Measurements from ENCODE around the gene FGFRL1.
A peak's percentile ranks its signal among the peaks of the same experiment; 100 is the strongest.

FGFRL1 gene

DNA sequence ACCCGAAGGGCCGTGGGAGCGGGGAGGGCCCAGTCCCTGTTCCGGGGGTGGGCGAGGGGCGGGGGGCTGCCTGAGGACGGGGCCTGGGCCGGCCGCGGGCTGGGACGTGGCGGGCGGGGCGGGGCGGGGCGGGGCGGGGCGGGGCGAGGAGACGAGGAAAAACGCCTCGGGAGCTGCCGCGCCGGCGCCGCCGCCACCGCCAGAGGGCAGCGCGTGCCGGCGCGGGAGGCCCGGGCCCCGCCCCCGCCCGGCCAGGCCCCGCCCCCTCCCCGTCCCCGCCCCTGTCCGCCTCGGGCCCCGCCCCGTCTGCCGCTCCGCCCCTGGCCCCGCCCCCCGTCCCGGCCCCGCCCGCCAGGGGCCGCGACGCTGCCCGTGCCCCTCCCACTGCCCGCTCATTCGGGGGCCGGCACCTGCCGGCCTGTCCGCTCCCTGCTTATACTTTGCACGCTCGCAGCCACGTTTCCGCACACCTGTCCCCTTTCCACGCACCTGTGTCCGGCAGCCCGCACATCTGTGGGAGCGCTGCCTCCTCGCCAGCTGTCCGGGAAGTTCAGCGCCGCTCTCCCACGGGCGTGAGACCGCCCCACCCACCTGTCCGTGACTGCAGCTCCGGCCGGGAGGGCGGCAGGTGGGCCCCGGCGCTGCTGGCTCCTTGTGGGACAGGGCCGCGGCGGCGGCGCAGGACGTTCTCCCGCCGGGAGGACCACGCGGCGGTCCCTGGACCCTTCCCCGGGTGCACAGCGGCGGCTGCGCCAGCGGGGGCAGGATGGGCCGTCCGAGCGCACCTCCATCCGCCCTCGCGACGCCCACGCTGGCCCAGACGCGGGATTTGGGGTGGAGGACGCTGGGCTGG lies 1.7 kb upstream of the FGFRL1 start:
- peak; percentile 57 for DNase-seq

DNA sequence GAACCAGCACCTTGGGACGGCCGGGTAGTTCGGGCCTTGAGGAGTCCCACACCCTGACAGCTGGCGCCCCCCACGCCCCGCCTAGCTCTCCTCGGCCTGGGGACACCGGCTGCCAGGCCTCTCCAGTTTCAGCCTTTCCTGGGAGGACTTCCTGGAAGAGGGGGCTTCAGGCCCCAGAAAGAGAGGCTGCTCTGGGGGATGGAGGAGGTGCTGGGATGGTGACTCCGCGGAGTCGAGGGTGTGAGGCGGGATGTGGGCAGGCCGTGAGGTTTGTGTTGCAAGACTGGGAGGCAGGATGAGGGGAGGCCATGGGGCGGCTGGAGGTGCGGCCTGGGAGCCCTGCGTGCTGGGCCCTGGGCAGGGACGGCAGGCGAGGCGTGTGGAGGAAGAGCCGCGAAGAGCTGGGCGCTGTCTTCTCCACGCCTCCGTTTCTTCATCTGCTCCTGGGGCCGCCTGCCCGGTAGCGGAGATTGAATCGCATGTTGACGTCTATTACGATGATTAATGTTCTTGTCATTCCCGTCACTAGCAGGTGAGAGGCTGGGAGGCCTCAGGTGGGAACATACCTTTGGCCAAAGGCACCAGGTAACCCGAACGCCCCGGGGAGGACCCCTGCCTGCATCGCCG lies 918 bp upstream of the FGFRL1 start:
- DNase-seq: peak; percentile 78

DNA sequence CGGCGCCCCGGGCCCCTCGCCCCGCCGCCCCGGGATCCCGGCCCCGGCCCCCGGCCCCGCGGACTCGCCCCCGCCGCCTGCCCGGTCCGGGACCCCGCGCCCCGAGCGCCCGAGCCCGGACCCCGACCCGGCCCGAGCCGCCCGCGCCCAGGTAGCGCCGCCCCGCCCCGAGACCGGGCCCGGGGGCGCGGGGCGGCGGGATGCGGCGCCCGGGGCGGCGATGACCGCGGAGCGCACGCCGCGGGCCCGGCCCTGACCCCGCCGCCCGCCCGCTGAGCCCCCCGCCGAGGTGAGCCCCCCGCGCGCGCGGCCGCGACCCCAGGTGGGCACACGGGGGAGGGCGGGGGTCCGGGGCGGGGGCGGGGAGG lies 224 bp downstream of the FGFRL1 start:
- DNase-seq: no peak

DNA sequence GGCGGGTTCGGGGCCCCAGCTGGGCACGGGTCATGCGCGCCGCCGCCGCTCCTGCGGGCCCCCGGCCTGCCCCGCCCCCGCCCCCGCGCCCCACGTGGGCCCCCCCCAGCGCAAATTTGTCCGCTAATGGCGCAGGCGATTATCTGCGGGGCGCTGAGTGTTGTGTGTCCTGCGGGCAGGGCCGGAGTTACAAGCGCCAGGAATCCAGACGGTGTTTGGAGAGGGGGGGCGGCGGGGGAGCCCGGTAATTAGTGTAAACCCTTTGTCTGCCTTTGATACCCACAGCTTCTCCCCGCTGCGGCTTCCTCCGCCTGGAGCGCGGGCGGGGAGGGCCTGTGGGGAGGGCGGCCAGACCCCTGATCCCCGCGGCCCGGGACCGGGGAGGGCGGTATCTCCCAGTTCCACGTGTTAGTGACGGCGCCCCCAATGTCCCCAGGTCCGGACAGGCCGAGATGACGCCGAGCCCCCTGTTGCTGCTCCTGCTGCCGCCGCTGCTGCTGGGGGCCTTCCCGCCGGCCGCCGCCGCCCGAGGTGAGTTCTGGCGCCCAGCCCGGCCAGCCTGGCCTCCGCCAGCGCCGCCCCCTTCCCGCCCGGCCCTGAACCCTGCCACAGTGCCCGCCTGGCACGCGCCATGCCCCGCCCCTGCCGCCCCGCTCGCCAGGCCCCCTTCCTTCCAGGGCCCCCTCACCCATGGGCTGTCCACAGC lies 761 bp downstream of the FGFRL1 start:
- peak; percentile 35 for DNase-seq

DNA sequence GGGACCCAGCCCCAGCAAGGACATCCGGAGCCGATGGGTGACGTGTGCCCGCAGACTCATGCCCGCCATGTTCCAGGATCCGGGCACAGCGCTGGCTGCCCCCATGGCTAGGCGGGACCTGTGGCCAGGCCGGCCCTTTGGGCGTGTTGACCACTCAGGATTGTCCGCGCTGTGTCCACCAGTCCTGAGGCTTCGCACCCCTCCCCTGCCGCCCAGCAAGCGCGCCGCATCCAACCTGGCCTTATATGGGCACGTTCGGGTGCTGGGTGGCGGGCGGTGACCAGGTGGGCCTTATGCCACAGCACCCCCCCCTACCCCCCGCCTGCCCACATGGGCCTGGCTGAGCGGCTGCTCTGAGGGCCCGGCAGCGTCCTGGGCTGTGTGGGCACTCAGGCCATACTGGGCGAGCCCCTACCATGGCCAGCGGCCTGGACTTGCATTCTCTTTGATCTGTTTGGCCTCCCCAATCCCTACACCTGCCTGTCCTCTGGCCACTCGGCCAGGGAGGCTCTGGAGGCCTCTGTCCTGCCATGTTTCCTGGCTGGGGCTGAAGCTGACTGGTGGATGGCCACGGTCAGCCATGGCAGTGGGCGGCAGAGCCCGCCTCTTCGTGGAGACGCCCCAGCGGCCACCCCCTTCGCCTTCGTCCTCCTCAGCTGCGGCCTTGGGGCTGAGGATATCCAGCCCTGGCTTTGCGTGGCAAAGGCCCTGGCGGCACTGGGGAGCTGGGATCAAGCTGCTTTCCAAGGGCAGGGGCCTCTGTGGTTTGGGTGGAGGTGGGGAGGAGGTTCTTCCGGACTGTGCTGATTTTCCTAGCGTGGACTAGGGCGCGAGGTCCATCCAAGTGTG lies 2.0 kb downstream of the FGFRL1 start:
- no peak for DNase-seq

DNA sequence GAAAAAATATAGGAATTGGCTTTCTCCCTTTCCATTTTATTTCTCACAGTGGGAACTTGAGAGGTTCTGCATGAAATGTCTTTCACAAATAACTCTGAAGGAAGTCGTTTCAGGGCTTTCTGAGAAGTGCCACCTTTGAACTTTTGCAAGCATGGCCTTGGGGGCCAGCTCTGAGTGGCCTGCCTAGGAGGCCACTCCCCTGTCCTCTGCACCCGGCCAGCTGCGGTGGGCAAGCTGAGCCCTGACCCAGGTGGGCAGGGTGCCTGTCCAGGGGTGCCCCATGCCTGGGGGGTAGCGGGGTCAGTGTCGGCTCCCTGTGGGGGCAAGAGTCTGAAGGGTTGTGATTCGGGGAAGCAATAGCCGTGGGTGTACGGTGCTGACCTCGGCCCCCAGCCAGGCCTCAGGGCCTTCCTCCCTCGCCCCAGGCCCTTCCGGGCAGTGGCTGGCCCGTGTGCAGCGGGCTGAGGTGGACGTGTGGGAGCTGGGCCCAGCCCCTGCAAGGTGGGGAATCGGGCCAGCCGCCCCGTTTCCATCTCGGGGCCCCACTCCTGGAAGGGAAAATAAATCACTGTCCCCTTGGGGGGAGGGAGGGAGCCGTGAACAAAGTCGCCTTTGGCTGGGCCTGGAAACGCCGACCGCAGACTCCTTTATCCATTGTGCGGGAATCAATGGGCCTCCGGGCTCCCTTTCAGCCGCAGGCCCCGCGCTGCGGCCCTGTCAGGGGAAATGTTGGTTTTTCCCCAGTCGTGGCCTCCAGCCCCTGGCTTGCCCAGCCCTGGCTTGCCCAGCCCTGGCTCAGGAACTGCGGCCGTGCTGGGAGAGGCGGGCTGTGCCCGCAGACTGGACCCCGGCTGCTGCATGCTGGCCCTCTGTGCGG lies 3.1 kb downstream of the FGFRL1 start:
- no peak for DNase-seq

DNA sequence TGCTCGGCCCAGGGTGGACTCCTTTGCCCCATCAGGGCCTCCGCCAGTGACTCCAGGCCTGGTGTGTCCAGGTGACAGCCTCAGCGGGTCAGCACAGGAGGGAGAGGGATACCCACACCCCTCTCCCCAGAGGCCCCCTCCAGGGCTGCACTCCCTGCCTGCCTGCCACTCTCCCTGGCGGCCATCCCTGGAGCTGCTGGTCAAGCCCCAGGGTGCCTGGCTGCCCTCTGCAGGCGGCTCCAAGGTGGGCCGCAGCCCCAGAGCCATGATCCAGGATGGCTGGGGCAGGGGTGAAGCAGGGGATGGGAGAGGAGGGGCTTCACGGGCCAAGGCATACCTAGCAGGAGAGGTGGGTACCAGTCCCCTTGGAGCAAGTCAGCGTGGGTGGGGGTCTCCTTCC lies 3.8 kb downstream of the FGFRL1 start:
- no peak for DNase-seq

DNA sequence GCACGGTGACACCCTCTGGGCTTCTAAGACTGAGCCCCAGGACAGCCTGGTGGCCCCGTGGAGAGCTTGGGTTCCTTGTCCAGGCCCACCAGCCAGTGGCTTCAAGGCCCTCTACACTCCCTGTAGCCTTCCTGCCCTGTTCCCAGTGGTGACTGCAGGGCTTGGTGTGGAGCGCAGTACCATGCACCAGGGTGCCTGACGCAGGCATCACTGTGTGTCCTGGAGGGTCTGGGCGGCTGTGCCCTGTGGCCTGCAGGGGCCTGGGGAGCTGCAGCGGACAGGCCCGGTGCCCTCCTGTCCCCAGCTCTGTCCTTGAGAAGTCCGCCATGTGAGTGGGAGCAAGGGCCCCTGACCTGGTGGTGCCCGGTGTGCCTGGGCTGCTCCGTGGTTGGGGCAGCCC lies 4.3 kb downstream of the FGFRL1 start:
- no peak for DNase-seq

DNA sequence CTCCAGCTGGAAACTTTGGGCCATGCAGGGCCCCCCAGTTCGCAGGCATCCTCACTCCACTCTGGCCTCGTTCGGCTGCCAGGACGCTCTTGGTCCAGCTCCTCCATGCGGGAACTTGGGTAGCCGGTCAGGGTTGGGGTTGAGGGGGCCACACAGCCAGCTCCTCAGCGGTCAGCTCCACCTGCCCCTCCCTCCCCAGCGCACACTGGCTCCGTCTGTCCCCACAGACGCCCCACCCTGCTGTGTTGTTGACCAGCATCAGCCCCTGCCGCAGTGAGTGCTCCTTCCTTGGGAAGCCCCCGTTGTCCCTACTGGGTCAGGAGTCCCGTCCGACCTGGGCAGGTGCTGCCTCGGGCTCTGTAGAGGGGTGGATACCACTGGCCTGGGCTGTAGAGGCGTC lies 5.8 kb downstream of the FGFRL1 start:
- DNase-seq: no peak

DNA sequence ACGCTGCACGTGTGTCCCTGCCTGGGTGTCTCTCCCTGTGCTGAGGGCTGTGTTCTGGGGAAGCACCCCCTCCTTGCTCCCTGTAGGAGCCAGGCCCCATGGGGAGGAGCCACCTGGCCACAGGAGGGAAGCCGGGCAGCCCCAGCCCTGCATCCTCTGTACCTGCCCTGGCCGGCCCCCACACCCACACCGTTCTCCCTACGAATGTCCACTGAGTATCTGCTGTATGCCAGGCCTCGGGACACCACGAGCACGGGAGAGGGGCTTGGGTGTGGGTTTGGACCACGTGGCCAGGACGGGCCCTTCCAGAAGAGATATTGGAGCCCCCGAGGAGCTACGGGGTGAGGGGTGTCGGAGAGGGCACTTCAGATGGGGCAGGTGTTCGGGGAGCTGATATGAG lies 6.3 kb downstream of the FGFRL1 start:
- DNase-seq: no peak

DNA sequence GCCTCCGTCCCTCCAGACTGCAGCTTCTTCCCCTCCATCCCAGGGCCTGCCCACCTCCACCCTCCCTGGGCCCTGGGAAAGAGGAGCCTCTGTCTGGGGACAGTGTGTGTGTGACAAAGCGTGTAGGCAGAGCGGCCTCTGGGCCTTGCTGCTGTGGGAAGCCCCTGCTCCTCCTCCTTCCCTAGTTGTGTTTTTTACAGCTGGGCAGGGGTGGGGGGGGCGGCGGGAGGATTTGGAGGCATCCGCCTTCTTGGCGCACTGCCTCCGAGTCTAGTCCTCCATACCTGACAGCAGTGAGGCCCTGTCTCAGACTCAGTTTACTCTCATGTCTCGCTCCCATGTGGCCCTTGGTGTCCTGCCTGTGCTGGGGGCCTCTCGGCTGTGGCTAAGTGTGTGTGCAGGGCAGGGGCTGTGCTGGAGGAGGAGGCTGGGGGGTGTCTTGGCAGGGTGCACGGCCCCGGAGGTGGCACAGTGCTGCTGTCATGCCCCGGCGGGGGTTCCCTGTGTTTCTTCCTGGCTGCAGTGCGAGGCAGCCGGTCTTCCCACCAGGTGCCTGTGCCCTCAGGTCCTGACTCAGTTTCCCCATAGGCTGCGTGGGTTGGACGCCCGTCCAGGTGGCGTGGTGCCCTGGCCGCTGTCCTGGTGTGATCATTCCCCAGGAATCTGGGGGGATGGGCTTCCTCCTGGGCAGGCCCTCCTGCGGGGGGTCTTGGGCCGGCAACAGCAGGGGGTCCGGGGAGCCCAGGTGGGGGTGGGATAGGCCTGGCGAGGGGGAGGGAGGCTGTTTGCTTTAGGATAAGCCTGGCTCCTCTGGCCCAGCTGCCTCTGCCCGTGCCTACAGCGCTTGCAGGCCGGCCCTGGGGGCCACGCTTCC lies 7.0 kb downstream of the FGFRL1 start:
- DNase-seq: no peak

DNA sequence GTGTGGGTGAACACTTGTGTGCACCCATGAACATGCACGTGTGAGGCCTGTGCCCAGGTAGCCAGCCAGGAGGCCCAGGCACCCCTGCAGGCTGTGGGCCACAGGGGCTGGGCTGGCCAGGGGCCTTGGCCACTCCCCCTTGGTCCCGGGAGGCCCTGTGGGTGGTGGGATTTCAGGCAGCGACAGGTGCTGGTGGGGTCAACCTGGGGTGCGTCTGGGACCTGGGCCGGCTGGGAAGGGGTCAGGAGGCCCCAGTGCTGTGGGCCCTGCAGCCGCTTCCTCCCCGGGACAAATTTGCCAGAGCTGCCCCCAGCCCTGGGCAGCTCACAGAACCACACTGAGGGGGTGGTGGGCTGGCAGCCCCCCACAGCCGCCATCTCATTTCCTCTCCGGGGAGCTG lies 7.9 kb downstream of the FGFRL1 start:
- DNase-seq: no peak

DNA sequence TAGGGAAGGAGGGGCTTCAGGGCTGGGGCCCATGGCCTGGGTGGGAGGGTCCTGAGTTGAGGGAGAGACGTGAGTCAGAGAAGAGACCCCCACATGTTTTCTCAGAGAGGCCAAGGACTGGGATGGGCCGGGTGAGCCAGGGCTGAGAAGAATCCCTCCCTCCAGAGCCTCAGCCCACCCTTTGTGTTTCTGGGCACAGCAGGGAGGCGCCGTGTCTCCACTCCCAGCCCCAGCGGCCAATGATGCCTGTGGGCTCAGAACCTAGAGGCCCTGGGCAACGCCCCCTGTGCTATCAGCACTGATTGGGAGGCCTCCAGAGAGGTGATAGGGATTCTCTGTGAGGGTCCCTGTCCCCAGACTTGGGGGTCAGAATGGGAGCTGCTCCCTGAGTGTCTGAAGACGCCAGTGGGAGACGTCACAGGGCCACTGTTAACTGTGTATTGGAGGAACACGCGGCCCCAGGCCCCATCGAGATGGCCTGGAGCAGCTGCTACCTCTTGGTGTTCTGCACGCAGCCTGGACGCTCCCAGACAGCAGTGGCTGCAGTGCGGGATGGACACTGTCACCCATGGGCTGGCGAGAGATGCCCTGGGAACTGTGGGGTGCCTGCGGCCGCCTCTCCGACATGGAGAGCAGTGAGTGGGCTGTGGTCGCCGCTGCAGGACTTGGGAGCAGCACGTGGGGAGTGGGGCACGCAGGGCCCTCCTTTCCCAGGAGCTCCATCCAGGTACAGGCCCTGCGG lies 8.5 kb downstream of the FGFRL1 start:
- no peak for DNase-seq

DNA sequence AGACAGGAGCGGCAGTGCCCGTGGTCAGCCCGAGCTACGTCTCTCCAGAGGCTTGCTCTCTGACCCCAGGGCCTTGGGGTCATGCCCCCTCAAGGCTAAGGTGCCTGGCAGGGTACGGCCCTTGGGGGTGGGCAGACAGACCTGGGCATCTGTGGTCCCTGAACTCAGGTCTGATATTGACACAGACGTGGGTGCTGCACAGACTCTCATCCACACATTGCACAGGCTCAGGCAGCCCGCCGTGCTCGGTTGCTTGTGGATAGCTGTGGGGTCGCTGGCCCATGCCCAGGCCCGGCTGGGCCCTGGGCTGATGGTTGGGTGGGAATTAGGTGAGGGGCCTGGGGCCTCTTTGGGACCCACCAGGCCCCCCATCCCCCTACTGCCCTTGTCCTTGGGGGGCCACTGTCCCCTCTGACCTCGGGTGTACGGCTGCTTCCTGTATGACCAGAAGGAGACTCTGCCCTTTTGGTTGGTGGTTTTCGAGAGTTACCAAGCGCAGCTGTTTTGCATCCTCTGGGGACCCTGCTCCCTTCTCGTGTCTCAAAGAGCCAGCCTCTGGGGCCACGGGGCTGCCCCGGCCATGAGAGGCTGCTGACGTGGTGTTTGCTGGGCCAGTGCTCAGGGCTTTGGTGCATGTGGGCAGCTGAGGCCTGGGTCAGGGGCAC lies 10.1 kb downstream of the FGFRL1 start:
- DNase-seq: no peak

DNA sequence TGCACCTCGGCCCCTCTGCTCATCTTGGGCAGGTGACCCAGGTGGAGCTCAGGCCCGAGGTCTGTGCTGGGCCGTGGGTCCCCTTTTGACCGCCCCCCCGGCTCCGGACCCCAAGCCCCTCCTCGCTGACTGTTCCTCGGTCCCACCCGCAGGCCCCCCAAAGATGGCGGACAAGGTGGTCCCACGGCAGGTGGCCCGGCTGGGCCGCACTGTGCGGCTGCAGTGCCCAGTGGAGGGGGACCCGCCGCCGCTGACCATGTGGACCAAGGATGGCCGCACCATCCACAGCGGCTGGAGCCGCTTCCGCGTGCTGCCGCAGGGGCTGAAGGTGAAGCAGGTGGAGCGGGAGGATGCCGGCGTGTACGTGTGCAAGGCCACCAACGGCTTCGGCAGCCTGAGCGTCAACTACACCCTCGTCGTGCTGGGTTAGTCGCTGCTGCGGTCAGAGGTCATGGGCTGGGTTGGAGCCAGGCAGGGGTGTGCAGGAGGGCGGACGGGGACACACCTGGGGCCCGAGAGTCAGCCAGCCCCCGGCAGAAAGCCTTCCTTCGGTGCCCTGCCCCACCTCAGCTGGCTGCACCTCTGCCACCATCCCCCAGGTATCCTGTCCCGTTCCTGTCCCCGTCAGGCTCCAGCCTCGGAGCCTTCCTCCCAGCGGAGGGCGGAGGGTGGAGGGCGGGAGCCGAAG lies 10.8 kb downstream of the FGFRL1 start:
- no peak for DNase-seq

DNA sequence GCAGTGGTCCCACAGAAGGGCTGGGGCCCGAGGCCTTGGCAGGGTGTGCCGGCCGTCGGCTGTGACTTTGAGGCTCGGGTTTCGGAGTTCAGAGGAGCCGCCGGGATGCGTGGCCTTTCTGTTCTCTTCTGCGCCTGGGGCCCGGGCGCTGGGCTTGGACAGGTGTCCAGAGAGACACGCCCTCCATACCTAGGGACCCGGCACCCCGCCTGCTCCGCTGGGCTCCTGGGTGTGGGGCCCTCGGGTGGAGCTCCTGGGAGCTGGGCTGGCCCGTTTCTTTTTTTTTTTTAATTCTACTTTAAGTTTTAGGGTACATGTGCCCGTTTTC lies 11.3 kb downstream of the FGFRL1 start:
- DNase-seq: no peak

DNA sequence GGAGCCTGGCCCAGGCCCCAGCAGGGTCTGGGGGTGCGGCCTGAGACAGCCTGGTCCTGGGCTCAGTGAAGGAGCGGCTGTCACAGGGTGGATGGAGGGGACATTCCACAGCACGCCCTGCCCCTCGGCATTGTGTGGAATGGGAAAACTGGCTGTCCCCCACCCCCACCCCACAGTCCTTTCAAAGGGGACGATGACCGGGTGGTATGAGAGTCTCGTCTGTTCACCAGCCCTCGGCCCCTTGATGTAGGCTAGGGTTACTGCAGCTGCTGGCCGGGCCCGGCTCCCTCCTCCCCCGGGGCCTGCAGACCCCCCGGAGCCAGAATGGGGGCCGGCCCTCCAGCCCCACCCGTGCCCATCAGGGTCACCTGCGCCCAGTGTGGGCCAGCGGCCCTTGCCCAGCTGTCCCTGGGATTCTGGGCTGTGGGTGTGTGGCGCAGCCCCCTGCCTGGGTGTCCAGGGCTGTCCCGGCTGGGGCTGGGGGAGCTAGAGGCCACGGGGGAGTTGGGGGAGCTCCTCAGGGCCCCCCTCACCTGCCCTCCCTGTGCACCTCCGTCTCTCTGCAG lies 11.7 kb downstream of the FGFRL1 start:
- DNase-seq: no peak

DNA sequence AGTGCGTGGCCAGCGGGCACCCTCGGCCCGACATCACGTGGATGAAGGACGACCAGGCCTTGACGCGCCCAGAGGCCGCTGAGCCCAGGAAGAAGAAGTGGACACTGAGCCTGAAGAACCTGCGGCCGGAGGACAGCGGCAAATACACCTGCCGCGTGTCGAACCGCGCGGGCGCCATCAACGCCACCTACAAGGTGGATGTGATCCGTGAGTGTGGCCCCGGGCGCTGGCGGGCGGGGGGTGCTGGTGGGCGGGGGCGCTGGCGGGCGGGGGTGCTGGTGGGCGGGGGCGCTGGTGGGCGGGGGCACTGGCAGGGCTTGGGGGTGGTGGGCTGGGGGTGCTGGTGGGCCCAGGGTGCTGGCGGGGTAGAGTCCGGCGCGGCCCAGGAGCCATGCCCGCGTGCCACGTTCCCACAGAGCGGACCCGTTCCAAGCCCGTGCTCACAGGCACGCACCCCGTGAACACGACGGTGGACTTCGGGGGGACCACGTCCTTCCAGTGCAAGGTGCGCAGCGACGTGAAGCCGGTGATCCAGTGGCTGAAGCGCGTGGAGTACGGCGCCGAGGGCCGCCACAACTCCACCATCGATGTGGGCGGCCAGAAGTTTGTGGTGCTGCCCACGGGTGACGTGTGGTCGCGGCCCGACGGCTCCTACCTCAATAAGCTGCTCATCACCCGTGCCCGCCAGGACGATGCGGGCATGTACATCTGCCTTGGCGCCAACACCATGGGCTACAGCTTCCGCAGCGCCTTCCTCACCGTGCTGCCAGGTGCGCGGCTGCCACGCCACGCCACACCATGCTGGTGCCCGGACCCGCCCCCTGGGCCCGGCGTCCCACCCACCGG lies 12.7 kb downstream of the FGFRL1 start:
- DNase-seq: no peak

Measured in fibroblast of skin of abdomen (primary cell).